Measurements from ENCODE around the gene RET.

The RET gene

GRCh38 chr10:43108951-43109350 lies 32.1 kb downstream of the RET start:
- H3K9ac ChIP-seq: no peak overlapping the region
- peaks cover 13 to 15% (median 14%) of the 10 kb centered on the region in 11 experiments for H3K27me3 ChIP-seq
- no peaks in the 10 kb centered on the region; a peak in 1 of 22 replicates for H4K20me1 ChIP-seq
- no peaks in the 10 kb centered on the region for H3K9me3 ChIP-seq (replicated peaks in 1 of 11)
- peaks cover 58 to 82% (median 70%) of the 10 kb centered on the region in 10 experiments for H3K4me1 ChIP-seq
- H3K36me3 ChIP-seq: no peaks in the 10 kb centered on the region
- H3K27ac ChIP-seq: no peak overlapping the region
- peak overlapping the region in 5 of 11 experiments; percentile 3 to 95 (median 88); a peak in 7 of 22 replicates for H3K4me2 ChIP-seq
- no peak overlapping the region for H3K4me3 ChIP-seq
- TF ChIP-seq Cebpa-rat (IDR thresholded peaks at IDR 0.05): no peak

GRCh38 chr10:43109671-43110249 lies 32.9 kb downstream of the RET start:
- peaks cover 5 to 7% (median 6%) of the 10 kb centered on the region in 11 experiments for H3K27me3 ChIP-seq
- H3K27ac ChIP-seq: peak overlapping the region in 8 of 11 experiments; percentile 25 to 77 (median 70); a peak in 8 of 22 replicates
- no peak for TF ChIP-seq Cebpa-rat (IDR thresholded peaks at IDR 0.05)
- H3K4me3 ChIP-seq: no peak overlapping the region
- peak overlapping the region in 3 of 11 experiments; percentile 35 to 60 (median 51); a peak in 2 of 22 replicates for H3K9ac ChIP-seq
- H3K36me3 ChIP-seq: no peaks in the 10 kb centered on the region
- peaks cover 55 to 84% (median 72%) of the 10 kb centered on the region in 10 experiments for H3K4me1 ChIP-seq
- no peaks in the 10 kb centered on the region for H4K20me1 ChIP-seq
- peak overlapping the region; percentile 68 to 95 (median 84) for H3K4me2 ChIP-seq
- H3K9me3 ChIP-seq (replicated peaks in 1 of 11): no peaks in the 10 kb centered on the region

- no peaks in the 10 kb centered on the region for H3K9me3 ChIP-seq (replicated peaks in 1 of 11)
- peak overlapping the region; percentile 68 to 95 (median 84) for H3K4me2 ChIP-seq
- H3K27ac ChIP-seq: peak overlapping the region; percentile 14 to 77 (median 68); a peak in 20 of 22 replicates
- no peaks in the 10 kb centered on the region for H3K27me3 ChIP-seq
- H3K9ac ChIP-seq: peak overlapping the region; percentile 11 to 68 (median 55); a peak in 17 of 22 replicates
- H3K36me3 ChIP-seq: no peaks in the 10 kb centered on the region
- TF ChIP-seq Cebpa-rat (IDR thresholded peaks at IDR 0.05): peak in 1 of 11 experiments; percentile 35; a peak in 1 of 22 replicates
- H3K4me1 ChIP-seq: peaks cover 53 to 84% (median 73%) of the 10 kb centered on the region in 10 experiments
- no peak overlapping the region; a peak in 2 of 20 replicates for H3K4me3 ChIP-seq
- H4K20me1 ChIP-seq: no peaks in the 10 kb centered on the region
These were observed 33.6 kb downstream of the RET start for GRCh38 chr10:43110338-43111071.

GRCh38 chr10:43111101-43111500 lies 34.2 kb downstream of the RET start:
- peak overlapping the region; percentile 11 to 68 (median 55); a peak in 16 of 22 replicates for H3K9ac ChIP-seq
- peak overlapping the region; percentile 14 to 77 (median 68); a peak in 20 of 22 replicates for H3K27ac ChIP-seq
- no peaks in the 10 kb centered on the region for H3K9me3 ChIP-seq (replicated peaks in 1 of 11)
- H3K4me1 ChIP-seq: peaks cover 47 to 80% (median 69%) of the 10 kb centered on the region in 10 experiments
- peak overlapping the region; percentile 68 to 95 (median 84) for H3K4me2 ChIP-seq
- no peak overlapping the region; a peak in 1 of 20 replicates for H3K4me3 ChIP-seq
- H3K36me3 ChIP-seq: no peaks in the 10 kb centered on the region
- no peaks in the 10 kb centered on the region for H3K27me3 ChIP-seq
- TF ChIP-seq Cebpa-rat (IDR thresholded peaks at IDR 0.05): no peak
- H4K20me1 ChIP-seq: no peaks in the 10 kb centered on the region

- no peaks in the 10 kb centered on the region for H3K27me3 ChIP-seq
- H4K20me1 ChIP-seq: no peaks in the 10 kb centered on the region
- H3K9ac ChIP-seq: no peak overlapping the region
- no peaks in the 10 kb centered on the region for H3K9me3 ChIP-seq (replicated peaks in 1 of 11)
- no peak overlapping the region for H3K27ac ChIP-seq
- peak overlapping the region in 10 of 11 experiments; percentile 68 to 95 (median 84); a peak in 13 of 22 replicates for H3K4me2 ChIP-seq
- no peak overlapping the region for H3K4me3 ChIP-seq
- H3K4me1 ChIP-seq: peaks cover 41 to 71% (median 62%) of the 10 kb centered on the region in 10 experiments
- H3K36me3 ChIP-seq: no peaks in the 10 kb centered on the region
- no peak for TF ChIP-seq Cebpa-rat (IDR thresholded peaks at IDR 0.05)
These were observed 35.2 kb downstream of the RET start for GRCh38 chr10:43111921-43112607.

- Histone ChIP-seq H3K4me1 (peaks cover 41 to 70% (median 62%) of the 10 kb centered on the region in 10 experiments), H3K9ac (peak overlapping the region in 1 of 11 experiments; percentile 46; a peak in 2 of 22 replicates), H3K27me3 (no peaks in the 10 kb centered on the region), H3K4me2 (no peak overlapping the region), H4K20me1 (no peaks in the 10 kb centered on the region), H3K27ac (no peak overlapping the region), H3K4me3 (no peak overlapping the region), H3K36me3 (no peaks in the 10 kb centered on the region), H3K9me3 (replicated peaks in 1 of 11) (no peaks in the 10 kb centered on the region)
- TF ChIP-seq Cebpa-rat (IDR thresholded peaks at IDR 0.05): no peak
These were observed 35.7 kb downstream of the RET start for GRCh38 chr10:43112608-43112961.

GRCh38 chr10:43113201-43114087 lies 36.6 kb downstream of the RET start:
- Histone ChIP-seq H3K9me3 (replicated peaks in 1 of 11) (no peaks in the 10 kb centered on the region), H3K4me1 (peaks cover 43 to 74% (median 63%) of the 10 kb centered on the region in 10 experiments), H3K27me3 (no peaks in the 10 kb centered on the region), H4K20me1 (no peaks in the 10 kb centered on the region), H3K4me2 (peak overlapping the region; percentile 11 to 63 (median 49); a peak in 20 of 22 replicates), H3K9ac (peak overlapping the region in 3 of 11 experiments; percentile 23 to 46 (median 28); a peak in 4 of 22 replicates), H3K4me3 (no peak overlapping the region), H3K36me3 (no peaks in the 10 kb centered on the region), H3K27ac (peak overlapping the region in 5 of 11 experiments; percentile 5 to 29 (median 12); a peak in 4 of 22 replicates)
- no peak for TF ChIP-seq Cebpa-rat (IDR thresholded peaks at IDR 0.05)

- Histone ChIP-seq H3K9ac (peak overlapping the region in 2 of 11 experiments; percentile 7 to 46; a peak in 1 of 22 replicates), H3K36me3 (no peaks in the 10 kb centered on the region), H3K9me3 (replicated peaks in 1 of 11) (no peaks in the 10 kb centered on the region), H3K27ac (peak overlapping the region in 1 of 11 experiments; percentile 38; a peak in 3 of 22 replicates), H3K27me3 (no peaks in the 10 kb centered on the region), H3K4me2 (peak overlapping the region in 10 of 11 experiments; percentile 38 to 63 (median 51); a peak in 12 of 22 replicates), H3K4me3 (no peak overlapping the region), H3K4me1 (peaks cover 50 to 77% (median 64%) of the 10 kb centered on the region in 10 experiments), H4K20me1 (no peaks in the 10 kb centered on the region)
- no peak for TF ChIP-seq Cebpa-rat (IDR thresholded peaks at IDR 0.05)
These were observed 37.3 kb downstream of the RET start for GRCh38 chr10:43114088-43114742.

All from BLaER1 treated with 17β-estradiol and CSF1 and Interleukin-3, amounts not matched to agents 10 nM and 100 nM (cell line).